DND-41 (cell line): ENCODE data around the gene RAPSN.
A peak's percentile ranks its signal among the peaks of the same experiment; 100 is the strongest.

ENCODE experiments used
- ATAC-seq: fragments of 200-7000 bp; cut with Tn5 transposase; 3 replicates; pipeline ENCODE4 v1.9.1; 2021; ENCODE audit warnings: low read depth; ENCODE audit not compliant: insufficient read depth
- DNase-seq: peaks from one replicate; pipeline ENCODE4 v3.0.0-alpha.2; 2020
- H2AFZ ChIP-seq: 2 replicates; pipeline ENCODE4 v1.6.0; 2012; ENCODE audit warnings: low read depth, low read length
- H3K27ac ChIP-seq: 2 replicates; pipeline ENCODE4 v1.5.1; 2012; ENCODE audit warnings: low read length, inconsistent platforms
- H3K27me3 ChIP-seq: fragments of 200-600 bp; sonication (generic); 2 replicates; pipeline ENCODE4 v1.6.0; 2012; ENCODE audit warnings: low read length, mild to moderate bottlenecking, inconsistent platforms; ENCODE audit not compliant: insufficient read depth, poor library complexity
- H3K36me3 ChIP-seq: 2 replicates; pipeline ENCODE4 v1.5.1; 2012; ENCODE audit warnings: low read length, inconsistent platforms; ENCODE audit not compliant: insufficient read depth
- H3K4me1 ChIP-seq: 2 replicates; pipeline ENCODE4 v1.5.1; 2012; ENCODE audit warnings: mild to moderate bottlenecking, low read length; ENCODE audit not compliant: insufficient read depth
- H3K4me2 ChIP-seq: 2 replicates; pipeline ENCODE4 v1.6.0; 2012; ENCODE audit warnings: mild to moderate bottlenecking, moderate library complexity, low read length, inconsistent platforms; ENCODE audit not compliant: insufficient read depth
- H3K4me3 ChIP-seq, 2 experiments: fragments of 200-600 bp in 1 of 2; shearing (Covaris generic) in 1 of 2; 2 replicates each; pipeline ENCODE4 v1.5.1; 2012 to 2016; ENCODE audit warnings: inconsistent platforms in 2 of 2, low read length in 2 of 2, mild to moderate bottlenecking in 2 of 2, low read depth in 1 of 2, moderate library complexity in 1 of 2
- H3K79me2 ChIP-seq: 2 replicates; pipeline ENCODE4 v1.6.0; 2012; ENCODE audit warnings: low read length, inconsistent platforms; ENCODE audit not compliant: insufficient read depth
- H3K9ac ChIP-seq: 2 replicates; pipeline ENCODE4 v1.6.0; 2012; ENCODE audit warnings: low read depth, mild to moderate bottlenecking, inconsistent platforms, low read length, moderate library complexity
- H3K9me3 ChIP-seq: 2 replicates; pipeline ENCODE4 v1.5.1; 2012; ENCODE audit warnings: low read length, moderate library complexity, mild to moderate bottlenecking, inconsistent platforms; ENCODE audit not compliant: insufficient read depth, severe bottlenecking
- H4K20me1 ChIP-seq: 2 replicates; pipeline ENCODE4 v1.6.0; 2012; ENCODE audit warnings: low read length; ENCODE audit not compliant: insufficient read depth
- CTCF ChIP-seq: IDR thresholded peaks from 2 replicates; pipeline ENCODE4 v1.5.1; 2012; ENCODE audit warnings: borderline replicate concordance, low read length, moderate library complexity, mild to moderate bottlenecking; ENCODE audit not compliant: poor library complexity, severe bottlenecking; ENCODE audit errors: extremely low read depth
- EZH2 ChIP-seq: IDR thresholded peaks from 3 replicates; pipeline ENCODE4 v1.6.1; 2012; ENCODE audit warnings: borderline replicate concordance, low read depth, mild to moderate bottlenecking, moderate library complexity, low read length, inconsistent platforms; ENCODE audit not compliant: severe bottlenecking

RAPSN gene

GRCh38 chr11:47426062-47426956 is 22.6 kb downstream of the RAPSN start, which contains the start of gene PSMC3:
PSMC3 (minus strand) TSS chr11:47426439; CDS start chr11:47426279, 160 bp downstream.
- peaks cover 43% of the 10 kb centered on the region for H3K36me3 ChIP-seq
- no peaks in the 10 kb centered on the region for H3K9me3 ChIP-seq
- peak within 1 kb of the TSS; percentile 85 for H3K4me2 ChIP-seq
- ATAC-seq (peak; percentile 89), DNase-seq (peak; percentile 97)
- peak within 1 kb of the TSS; percentile 96 for H3K9ac ChIP-seq
- H3K27ac ChIP-seq: peak within 1 kb of the TSS; percentile 100
- H3K79me2 ChIP-seq: peaks cover 37% of the 10 kb centered on the region
- H3K27me3 ChIP-seq: no peaks in the 10 kb centered on the region
- H2AFZ ChIP-seq: peak within 1 kb of the TSS; percentile 99
- TF ChIP-seq EZH2 (no peak), CTCF (no peak)
- H4K20me1 ChIP-seq: peaks cover 12% of the 10 kb centered on the region
- peaks cover 32% of the 10 kb centered on the region for H3K4me1 ChIP-seq
- peak within 1 kb of the TSS; percentile 94 to 100 for H3K4me3 ChIP-seq

- ATAC-seq: peak; percentile 1; the same call in 1 of the 3 replicates
- peak overlapping the region; percentile 96 for H3K9ac ChIP-seq
- peak overlapping the region; percentile 94 to 100 for H3K4me3 ChIP-seq
- no peak for TF ChIP-seq CTCF
- H3K4me2 ChIP-seq: peak overlapping the region; percentile 85
- DNase-seq: no peak
- H4K20me1 ChIP-seq: peaks cover 13% of the 10 kb centered on the region
- H3K36me3 ChIP-seq: peaks cover 50% of the 10 kb centered on the region
- peak overlapping the region; percentile 100 for H3K27ac ChIP-seq
- H2AFZ ChIP-seq: peak overlapping the region; percentile 98
- peaks cover 32% of the 10 kb centered on the region for H3K4me1 ChIP-seq
- no peaks in the 10 kb centered on the region for H3K27me3 ChIP-seq
- peaks cover 37% of the 10 kb centered on the region for H3K79me2 ChIP-seq
- no peaks in the 10 kb centered on the region for H3K9me3 ChIP-seq
These were observed 23.3 kb downstream of the RAPSN start for GRCh38 chr11:47425611-47426010.

GRCh38 chr11:47418454-47419259 is 30.3 kb downstream of the RAPSN start:
- peaks cover 11% of the 10 kb centered on the region for H3K79me2 ChIP-seq
- no peaks in the 10 kb centered on the region for H3K27me3 ChIP-seq
- no peak overlapping the region for H3K27ac ChIP-seq
- H3K9me3 ChIP-seq: no peaks in the 10 kb centered on the region
- H3K4me1 ChIP-seq: peaks cover 6% of the 10 kb centered on the region
- no peak; the same call in 2 of the 3 replicates for ATAC-seq
- no peak overlapping the region for H3K9ac ChIP-seq
- H3K4me2 ChIP-seq: no peak overlapping the region
- peaks cover 7% of the 10 kb centered on the region; the same call in 1 of the 2 replicates for H4K20me1 ChIP-seq
- no peak for TF ChIP-seq CTCF
- TF ChIP-seq EZH2: no peak
- H2AFZ ChIP-seq: no peak overlapping the region
- no peak overlapping the region for H3K4me3 ChIP-seq
- no peak for DNase-seq
- H3K36me3 ChIP-seq: peaks cover 89% of the 10 kb centered on the region
